ENCODE measurements around the gene KRTAP4-3.
A peak's percentile ranks its signal among the peaks of the same experiment; 100 is the strongest.
"Not testable (repeated sequence)": the region's sequence is repeated elsewhere in the genome, so short reads cannot be mapped to it uniquely, and the experiment has no call there.

KRTAP4-3 gene

GRCh38 chr17:41150026-41150425, 18.0 kb downstream of the KRTAP4-3 start:
- no peak for DNase-seq

DNA sequence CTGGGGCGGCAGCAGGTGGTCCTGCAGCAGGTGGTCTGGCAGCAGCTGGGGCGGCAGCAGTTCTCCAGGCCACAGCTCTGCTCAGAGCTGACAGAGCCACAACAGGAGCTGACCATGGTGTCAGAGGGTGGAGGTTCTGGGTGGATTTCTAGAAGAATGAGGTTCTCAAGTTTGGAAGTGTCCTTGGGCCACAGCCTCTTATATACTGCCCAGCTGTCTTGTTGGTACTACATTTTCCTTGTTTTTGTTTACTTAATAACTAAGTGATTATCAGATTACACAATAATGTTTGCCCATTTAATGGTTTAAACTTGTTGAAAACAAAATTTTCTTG, 18.4 kb downstream of the KRTAP4-3 start, which contains the start of gene KRTAP4-5:
Gene KRTAP4-5, minus strand, starts transcription at position 174 of the 334 bp plus-strand sequence. Its CDS starts 58 bp downstream, at position 116.
- DNase-seq, result no peak

GRCh38 chr17:41148971-41149651, 18.9 kb downstream of the KRTAP4-3 start:
- not testable (repeated sequence) for DNase-seq

DNA sequence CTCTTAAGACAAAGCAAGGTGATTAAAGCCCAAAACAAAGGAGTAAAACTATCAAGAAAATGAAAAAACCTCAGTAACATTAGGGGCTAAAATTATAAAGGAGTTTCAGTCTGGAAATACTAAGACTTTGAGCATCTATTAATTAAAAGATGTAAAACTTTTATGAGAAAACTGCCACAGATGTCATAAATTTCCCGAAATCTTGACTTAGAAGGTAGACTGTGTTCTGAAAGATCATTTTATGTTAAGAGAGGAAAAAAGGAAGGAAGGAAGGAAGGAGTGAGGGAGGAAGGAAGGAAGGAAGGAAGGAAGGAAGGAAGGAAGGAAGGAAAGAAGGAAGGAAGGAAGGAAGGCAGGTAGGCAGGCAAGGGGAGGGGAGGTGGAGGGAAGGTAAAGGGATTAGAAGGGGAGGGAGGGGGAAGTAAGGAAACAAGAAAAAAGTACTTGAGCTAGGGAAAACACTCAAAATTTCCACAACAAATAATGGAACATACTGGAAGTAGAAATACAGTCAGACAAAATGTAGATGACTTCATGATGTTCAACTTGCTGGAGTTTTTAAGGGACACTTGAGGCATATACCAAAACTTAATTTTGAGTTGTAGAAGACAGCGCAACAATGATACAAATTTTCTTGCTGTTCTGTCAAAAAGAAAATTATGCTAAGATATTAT, 20.4 kb downstream of the KRTAP4-3 start:
- DNase-seq, result no peak

DNA sequence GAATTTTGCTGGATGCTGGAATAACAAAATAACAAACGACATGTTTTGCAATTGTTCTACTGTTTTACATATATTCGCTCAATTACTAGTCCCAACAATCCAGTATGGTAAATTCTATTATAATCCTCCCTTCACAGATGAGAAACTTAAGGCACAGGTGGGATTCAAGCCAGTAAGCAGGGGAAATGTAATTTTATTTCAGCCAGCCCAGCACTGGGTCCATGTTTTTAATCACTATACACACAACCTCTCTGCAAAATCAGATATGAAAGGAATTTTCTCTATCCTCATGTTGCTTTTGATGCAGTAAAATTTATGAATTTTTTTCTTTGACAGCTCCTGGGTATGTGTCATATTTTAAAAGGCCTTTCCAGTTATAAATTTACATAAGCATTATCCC, 22.8 kb downstream of the KRTAP4-3 start:
- DNase-seq, result no peak

DNA sequence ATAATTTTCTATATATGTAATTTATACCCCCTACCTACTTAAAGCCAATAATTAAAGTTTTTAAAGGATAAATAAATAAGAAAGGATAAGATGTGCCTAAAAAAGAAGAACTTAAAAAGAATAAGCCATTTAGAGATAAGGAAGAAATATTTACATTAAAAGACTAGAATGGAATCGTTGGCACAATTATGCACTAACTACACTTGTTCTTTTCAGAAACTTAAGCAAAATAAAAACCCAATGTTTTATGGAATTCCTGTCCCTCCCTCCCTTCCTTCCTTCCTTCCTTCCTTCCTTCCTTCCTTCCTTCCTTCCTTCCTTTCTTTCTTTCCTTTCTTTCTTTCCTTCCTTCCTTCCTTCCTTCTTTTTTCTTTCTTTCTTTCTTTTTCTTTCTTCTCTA, 23.2 kb downstream of the KRTAP4-3 start:
- no peak for DNase-seq

- no peak for DNase-seq
Observed at GRCh38 chr17:41141361-41141760, 26.7 kb downstream of the KRTAP4-3 start.

- DNase-seq, result peak; percentile 96
Observed at GRCh38 chr17:41140360-41141131, 27.5 kb downstream of the KRTAP4-3 start, which contains the start of gene KRTAP4-6. Gene KRTAP4-6 (minus strand): TSS chr17:41140544. CDS start chr17:41140487, 57 bp downstream.

DNA sequence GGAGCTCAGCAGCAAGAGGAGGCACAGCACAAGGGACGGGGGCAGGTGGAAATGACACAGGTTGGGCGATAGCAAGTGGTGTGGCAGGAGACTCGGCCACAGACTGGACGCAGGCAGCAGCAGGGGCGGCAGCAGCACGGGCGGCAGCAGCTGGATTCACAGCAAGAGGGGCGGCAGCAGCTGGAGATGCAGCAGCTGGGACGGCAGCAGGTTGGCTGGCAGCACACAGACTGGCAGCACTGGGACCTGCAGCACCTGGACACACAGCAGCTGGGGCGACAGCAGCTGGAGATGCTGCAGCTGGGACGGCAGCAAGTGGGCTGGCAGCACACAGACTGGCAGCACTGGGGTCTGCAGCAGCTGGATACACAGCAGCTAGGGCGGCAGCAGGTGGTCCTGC, 28.2 kb downstream of the KRTAP4-3 start:
- DNase-seq, result not testable (repeated sequence)

GRCh38 chr17:41133880-41134735, 33.9 kb downstream of the KRTAP4-3 start:
- peak; percentile 30 for DNase-seq

DNA sequence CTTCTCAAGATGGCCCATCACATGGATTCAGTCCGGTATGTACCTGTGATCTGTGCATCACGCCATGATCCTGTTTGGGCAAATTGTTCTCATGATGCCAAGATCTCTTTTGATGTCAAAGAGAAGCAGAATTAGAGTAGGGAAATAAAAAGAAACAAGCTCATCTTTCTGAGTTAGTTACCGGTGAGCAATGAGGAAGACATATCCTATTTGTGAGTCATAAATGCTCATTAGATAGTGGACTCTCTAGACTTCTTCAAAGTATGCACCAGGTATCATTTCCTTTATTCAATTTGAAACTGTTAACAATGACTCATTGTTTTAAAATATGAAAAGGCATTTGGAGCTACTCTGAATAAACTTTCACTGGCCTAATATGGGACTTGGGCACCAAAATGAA, 36.0 kb downstream of the KRTAP4-3 start:
- peak; percentile 54 for DNase-seq

DNA sequence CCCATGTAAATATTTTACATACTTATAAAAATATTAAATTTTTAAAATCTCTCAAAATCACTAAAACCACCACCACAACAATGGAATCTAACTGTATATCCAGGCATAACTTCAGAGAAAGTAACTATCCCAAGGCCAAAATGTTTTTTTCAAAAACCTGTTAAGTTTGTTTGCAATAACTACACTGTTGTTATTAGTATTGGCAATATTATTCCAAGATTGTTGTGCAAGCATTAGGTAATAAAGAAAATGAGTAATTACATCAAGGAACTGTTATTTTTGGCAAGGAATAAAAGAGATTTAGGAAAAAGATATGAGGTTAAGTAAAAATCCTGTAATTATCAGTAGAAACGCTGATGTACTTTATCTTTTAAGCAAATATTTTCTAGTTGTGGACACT, 40.6 kb downstream of the KRTAP4-3 start:
- no peak for DNase-seq

DNA sequence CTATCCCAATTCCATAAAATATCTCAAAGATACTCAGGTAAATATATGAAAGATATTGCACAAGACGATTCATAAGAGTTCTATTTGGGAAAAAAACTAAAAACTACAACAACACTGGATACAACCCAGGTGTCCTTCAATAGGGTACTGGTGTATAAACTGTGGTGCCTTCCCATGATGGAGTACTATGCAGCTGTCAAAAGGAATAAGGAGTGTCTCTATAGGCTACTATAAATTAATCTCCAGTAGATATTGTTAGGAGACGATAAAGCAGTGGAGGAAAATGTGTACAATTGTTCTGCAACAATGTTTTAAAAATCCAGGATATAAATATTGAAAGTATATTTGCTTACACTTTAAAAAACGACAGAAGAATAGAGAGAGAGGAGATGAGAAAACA, 41.6 kb downstream of the KRTAP4-3 start:
- DNase-seq, result no peak

DNA sequence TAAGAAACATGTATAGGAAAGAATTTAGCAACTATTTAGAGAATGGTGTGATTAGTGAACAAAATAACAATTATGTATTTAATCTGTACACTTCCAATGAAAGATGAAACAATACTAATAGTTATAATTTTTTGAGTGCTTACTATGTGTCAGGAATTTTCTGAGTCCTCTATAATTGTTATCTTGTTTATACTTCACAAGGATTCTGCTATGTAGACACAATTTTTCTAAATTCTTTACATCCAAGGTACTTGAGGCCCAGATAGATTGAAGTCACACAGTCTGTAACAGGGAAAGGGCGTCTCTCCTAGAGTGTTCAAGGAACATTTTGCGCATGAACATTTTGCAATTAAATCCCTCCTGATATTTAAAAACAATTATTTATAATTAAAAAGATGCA, 43.0 kb downstream of the KRTAP4-3 start:
- DNase-seq, result no peak

GRCh38 chr17:41123991-41124371, 44.0 kb downstream of the KRTAP4-3 start, which contains the start of gene KRTAP4-12:
Gene KRTAP4-12 (minus strand): TSS chr17:41124182. CDS start chr17:41124122, 60 bp downstream.
- DNase-seq, result not testable (repeated sequence)

DNA sequence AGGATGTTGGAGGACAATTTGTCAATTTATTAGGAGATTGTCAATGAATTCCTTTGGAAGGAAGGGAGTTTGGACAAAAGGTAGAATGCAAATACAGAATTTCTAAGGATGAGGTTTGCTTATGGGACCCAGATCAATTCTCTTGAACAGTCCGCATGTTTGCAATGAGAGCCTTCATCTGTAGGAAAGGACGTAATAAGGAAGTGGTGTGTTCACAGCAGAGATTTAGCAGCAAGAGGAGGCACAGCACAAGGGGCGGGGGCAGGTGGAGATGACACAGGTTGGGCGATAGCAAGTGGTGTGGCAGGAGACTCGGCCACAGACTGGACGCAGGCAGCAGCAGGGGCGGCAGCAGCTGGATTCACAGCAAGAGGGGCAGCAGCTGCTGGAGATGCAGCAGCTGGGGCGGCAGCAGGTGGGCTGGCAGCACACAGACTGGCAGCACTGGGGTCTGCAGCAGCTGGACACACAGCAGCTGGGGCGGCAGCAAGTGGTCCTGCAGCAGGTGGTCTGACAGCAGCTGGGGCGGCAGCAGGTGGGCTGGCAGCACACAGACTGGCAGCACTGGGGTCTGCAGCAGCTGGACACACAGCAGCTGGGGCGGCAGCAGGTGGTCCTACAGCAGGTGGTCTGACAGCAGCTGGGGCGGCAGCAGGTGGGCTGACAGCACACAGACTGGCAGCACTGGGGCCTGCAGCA, 44.6 kb downstream of the KRTAP4-3 start:
- not testable (repeated sequence) for DNase-seq

- DNase-seq, result no peak
Observed at GRCh38 chr17:41121742-41122141, 46.3 kb downstream of the KRTAP4-3 start.

DNA sequence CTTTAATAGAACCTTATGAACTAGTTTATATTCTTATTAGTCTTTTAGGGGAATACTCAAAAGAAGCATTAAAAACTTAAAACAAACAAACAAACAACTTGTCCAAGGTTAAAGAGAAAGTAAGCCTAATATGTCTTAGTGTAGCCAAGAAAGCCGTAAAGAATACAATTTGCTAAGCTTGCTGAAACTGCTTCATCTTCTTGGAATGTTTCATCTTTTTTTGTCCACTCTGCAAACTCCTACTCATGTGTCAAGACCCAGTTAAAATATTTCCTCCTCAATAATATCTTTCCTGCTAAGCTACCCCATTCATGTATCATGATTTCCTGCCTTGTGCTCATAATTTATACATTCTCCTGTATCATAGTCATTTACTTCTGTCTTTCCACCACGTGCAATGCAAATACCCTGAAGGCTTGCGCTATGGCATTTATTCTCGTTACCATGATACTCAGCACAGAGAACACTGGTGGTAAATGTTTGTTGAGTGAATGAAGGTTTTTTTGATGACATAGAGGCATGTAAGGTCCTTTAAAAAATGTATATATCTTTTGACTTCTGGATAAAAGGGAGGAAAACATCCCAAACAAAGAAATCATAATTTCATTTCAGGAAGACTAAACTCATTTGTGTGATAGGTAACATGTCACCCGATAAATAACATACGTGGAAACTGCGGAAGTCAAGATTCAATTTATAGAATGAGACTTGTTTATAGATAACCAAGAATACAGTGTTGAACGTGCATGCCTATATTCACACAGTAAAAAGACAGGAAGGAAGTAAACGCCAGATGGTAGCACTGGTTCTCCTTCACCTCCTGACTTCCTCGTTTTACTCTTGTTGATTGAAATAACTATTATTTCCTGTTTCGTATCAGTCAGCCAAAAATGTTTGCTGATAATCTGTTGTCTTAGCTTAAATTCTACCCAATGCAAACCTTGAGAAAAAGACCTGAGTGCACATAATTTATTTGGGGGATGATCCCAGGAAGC, 48.0 kb downstream of the KRTAP4-3 start:
- peak; percentile 54 for DNase-seq

DNA sequence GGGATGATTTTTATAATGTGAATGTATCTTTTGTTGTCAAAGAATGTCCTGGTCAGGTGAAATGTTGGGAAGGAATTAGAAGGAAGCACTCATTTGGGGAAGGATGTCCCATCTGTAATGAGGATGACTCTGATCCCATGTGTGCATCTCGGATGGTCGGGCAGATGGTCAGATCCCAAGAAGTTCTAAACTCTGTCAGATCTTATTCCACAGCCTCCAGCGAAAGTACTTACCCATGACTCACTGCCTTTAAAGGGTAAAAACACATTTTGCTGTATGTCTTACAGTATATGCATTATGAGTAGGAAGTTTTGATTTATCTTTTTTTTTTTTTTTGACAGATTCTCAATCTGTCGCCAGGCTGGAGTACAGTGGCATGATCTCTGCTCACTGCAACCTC, 49.3 kb downstream of the KRTAP4-3 start:
- DNase-seq, result peak; percentile 52

- not testable (repeated sequence) for DNase-seq
Observed at GRCh38 chr17:41117846-41118386, 50.1 kb downstream of the KRTAP4-3 start, which contains the start of gene KRTAP4-11. Gene KRTAP4-11 (minus strand): TSS chr17:41118373. CDS start chr17:41118315, 58 bp downstream.
